CD4-positive, alpha-beta T cell treated with Interleukin-2 at 100 ng/mL for 4 hours (primary cell): ENCODE data around the gene RBM48.
"Not testable (repeated sequence)": the region's sequence is repeated elsewhere in the genome, so short reads cannot be mapped to it uniquely, and the experiment has no call there.

Source experiments
- DNase-seq: peaks from one replicate; pipeline ENCODE4 v3.0.0-alpha.2; 2020; ENCODE audit warnings: low spot score

RBM48 gene

GRCh38 chr7:92528188-92528957, at the start of gene RBM48, which contains the start of gene PEX1:
RBM48 (plus strand) TSS chr7:92528795; CDS start chr7:92528814, 19 bp downstream.
PEX1 (minus strand) TSS chr7:92528520; CDS start chr7:92528435, 85 bp downstream.
- DNase-seq = peak; percentile 98

- DNase-seq = not testable (repeated sequence)
Measured at GRCh38 chr7:92479146-92479545, 49.4 kb upstream of the RBM48 start.

DNA sequence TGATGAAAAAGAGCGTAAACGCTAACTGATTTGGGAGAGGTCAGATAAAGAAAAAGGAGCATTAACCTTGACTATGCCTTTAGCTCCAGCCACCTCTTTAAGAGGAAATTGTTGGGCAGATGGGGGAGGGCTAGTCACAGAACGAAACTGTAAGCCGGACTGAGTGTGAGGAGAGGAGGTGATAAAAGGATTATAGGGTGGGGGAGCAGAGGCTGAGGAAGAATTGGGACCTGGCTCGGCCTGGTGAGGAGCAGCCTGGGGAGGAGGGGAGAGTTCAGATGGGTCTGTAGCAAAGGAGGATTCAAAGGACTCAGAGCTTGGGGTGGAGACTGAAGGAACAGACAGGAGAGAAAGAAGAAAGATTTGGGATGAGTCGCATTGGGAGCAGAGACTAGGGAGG, 45.0 kb upstream of the RBM48 start:
- not testable (repeated sequence) for DNase-seq

DNA sequence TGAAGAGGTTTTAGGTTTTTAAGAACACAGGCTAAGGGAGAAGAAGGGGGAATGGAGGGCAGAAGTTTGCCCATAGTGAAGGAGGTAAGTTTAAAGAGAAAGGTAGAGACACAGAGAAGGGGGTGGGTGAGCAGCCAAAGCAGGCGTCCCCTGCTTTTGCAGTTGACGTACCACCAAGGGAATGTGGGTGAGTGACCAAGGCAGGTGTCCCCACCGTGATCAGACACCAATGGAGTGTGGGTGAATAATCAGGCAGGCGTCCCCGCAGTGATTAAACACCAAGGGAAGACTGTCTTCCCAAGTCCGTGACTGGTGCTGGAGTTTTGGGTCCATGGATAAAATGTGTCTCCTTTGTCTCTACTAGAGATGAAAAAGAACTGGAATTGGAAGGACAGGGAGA, 44.4 kb upstream of the RBM48 start:
- not testable (repeated sequence) for DNase-seq

DNA sequence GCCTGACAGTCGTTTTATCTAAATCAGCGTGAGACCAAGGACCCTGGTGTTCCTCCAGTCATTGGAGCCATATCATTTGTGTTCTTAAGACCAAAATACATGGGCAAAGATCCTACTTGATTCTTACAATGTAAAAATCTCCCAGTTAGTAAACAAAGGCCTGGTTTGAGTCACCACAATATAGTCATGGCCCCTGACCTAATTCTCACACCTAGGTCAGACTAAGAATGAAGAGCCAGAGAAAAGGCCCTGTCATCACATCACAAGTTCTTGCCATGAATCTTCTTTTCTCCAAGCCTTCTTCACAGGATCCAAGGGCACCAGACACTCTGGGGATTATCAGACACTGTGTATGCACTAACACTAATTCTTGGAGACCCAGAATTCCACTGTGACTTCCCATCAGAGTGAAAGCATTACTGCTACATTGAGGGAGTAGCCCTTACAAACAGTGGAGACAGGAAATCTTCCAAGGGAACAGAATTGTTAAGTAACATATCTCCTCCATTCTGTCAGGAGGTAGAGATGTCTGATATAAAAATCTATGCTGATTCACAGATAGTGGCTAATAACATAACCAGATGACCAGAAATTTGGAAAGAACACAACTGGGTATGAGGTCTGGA, 43.2 kb upstream of the RBM48 start:
- no peak for DNase-seq

GRCh38 chr7:92485974-92486373, 42.6 kb upstream of the RBM48 start:
- DNase-seq = no peak

DNA sequence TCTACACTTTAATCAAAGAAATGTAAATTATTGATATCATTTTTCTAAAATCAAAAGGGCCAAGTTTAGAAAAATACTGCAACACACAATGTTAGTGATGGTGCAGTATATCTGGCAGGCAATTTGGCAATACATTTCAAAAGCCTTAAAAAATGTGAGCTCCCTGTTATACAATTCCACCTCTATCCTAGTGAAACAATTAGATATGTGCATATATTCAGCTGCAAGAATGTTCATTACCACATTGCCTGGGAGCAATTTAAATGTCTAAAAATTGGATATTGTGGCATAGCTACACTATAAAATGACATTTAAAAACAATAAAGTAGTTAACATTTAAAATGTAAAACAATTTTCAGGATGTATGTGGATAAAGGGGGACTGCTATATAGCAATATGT, 40.8 kb upstream of the RBM48 start:
- DNase-seq = no peak

- no peak for DNase-seq
Measured at GRCh38 chr7:92489634-92490033, 39.0 kb upstream of the RBM48 start.

- DNase-seq = no peak
Measured at GRCh38 chr7:92496876-92497275, 31.7 kb upstream of the RBM48 start.

GRCh38 chr7:92498557-92498956, 30.0 kb upstream of the RBM48 start:
- no peak for DNase-seq

DNA sequence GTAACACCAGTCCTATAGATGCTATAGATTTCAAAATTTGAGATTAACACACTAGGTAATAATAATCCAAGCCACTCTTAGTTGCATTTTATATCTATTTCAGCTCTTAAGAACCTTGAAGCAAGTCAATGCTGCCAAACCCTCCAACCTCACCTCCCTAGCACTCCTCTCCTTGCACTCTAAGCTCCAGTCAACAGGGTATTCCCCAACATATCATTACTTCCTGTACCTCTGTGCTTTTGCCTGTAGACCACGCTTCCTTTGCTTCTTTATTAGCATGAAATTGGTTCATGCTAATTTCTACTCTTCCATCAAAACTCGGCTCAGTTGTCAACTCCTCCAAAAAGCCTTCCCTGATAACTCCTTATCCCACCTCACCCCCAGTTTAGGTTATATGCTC, 24.8 kb upstream of the RBM48 start:
- DNase-seq = no peak

GRCh38 chr7:92504563-92504962, 24.0 kb upstream of the RBM48 start:
- no peak for DNase-seq

- no peak for DNase-seq
Measured at GRCh38 chr7:92506363-92506762, 22.2 kb upstream of the RBM48 start.

- no peak for DNase-seq
Measured at GRCh38 chr7:92508946-92509345, 19.6 kb upstream of the RBM48 start.

DNA sequence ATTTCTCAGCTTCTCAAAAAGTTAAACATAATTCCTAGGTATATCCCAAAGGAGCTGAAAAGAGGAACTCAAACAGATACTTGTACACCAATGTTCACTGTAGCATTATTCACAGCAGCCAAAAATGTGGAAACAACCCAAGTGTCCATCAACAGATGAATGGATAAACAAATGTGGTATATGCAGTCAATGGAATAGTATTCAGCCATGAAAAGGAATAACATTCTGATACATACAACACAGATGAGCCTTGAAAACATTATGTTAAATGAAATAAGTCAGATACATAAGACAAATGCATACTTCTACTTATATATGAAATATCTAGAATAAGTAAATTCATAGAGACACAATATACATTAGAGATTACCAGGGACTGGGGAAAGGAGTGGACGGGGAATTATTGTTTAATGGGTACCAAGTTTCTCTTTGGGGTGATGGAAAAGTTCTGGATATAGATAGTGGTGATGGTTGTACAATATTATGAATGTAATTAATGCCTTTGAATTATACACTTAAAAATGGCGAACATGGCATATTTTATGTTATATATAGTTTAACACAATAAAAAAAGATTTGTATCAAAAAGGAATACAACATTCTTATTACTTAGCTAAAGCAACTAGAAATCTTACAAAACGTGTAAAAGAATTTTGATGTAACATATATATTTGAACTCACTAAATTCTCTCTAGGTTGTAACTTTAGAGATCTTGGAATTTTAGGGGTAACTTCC, 15.3 kb upstream of the RBM48 start:
- no peak for DNase-seq

DNA sequence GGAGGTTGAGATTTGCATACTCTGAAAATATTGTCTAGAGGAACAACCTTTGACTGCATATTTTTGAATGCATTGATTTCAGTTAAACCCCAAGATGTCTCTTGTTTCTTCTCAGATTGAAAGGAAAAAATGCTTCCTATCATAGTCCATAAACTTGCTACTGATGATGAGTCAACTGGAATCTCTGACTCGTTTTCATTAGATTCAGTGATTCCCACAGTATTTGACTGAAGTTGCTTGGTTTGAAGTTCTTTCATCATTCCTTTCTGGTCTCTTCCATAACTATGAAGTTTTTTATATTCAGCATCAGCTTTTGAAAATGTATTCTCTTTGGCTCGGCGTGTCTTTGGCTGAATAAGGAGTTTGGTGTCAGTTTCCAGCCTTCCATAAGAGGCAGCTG, 11.0 kb upstream of the RBM48 start:
- DNase-seq = no peak

GRCh38 chr7:92520024-92520423, 8.6 kb upstream of the RBM48 start:
- DNase-seq = no peak

GRCh38 chr7:92523110-92523509, 5.5 kb upstream of the RBM48 start:
- DNase-seq = no peak

GRCh38 chr7:92527300-92528187, 1.1 kb upstream of the RBM48 start:
- DNase-seq = peak; percentile 43

DNA sequence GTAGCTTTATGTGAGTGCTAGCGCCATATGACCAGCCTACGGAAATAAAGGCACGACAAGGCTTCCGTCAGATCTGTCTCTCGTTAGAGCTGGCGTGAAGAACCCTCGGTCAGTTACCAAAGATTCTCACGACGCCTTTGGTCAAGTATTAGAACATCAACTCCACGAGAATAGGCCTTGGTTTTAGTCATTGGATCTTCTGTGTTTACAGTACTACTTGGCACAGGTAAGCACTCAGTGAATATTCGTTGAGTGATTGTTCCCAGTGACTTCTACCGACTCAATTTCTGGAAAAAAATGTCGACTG, 316 bp downstream of the RBM48 start:
- no peak for DNase-seq

DNA sequence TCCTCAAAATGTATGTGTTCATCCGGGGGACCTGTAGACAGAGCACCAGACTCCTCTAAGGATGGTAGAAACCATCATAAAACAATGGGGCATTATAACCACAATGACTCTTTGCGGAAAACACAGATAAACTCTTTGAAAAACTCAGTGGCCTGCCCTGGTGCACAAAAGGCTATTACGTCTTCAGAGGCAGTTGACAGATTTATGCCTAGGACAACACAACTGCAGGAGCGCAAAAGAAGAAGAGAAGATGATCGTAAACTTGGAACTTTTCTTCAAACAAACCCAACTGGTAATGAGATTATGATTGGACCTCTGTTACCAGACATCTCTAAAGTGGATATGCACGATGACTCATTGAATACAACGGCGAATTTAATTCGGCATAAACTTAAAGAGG, 6.0 kb downstream of the RBM48 start:
- no peak for DNase-seq

- DNase-seq = not testable (repeated sequence)
Measured at GRCh38 chr7:92543542-92543941, 14.9 kb downstream of the RBM48 start.
